IMR-90 (cell line): ENCODE data around the gene AMBRA1. TPM values are rescaled to one million over a fixed set of nuclear protein-coding genes. Genes with fewer than 3 reads are reported as not detected.

ENCODE experiments used
- ATAC-seq: fragments of 200-7000 bp; cut with Tn5 transposase; 2 replicates; pipeline ENCODE4 v1.9.1; 2020; ENCODE audit warnings: low read depth, mild to moderate bottlenecking, moderate library complexity
- BruUV-seq: library from RNA; stranded (reverse); fragments of 400-500 nt; replicated peaks from 2 replicates; lab custom pipeline; 2021; lab: Mats Ljungman, UMichigan
- CTCF ChIA-PET: fragments of 300-600 bp; formaldehyde crosslinking; extraction: SDS; loops from one replicate; lab custom pipeline; 2021; ENCODE audit warnings: antibody characterized with exemption; lab: Yijun Ruan, JAX
- POLR2A ChIA-PET: fragments of 300-600 bp; sonication (Branson Sonifier 250); formaldehyde crosslinking; loops from one replicate; lab custom pipeline; 2022; ENCODE audit warnings: antibody characterized with exemption; ENCODE audit not compliant: unreplicated experiment; lab: Charles Lee
- DNase-seq: peaks from one replicate; pipeline ENCODE4 v3.0.0; 2013
- H2AFZ ChIP-seq: replicated peaks from 2 replicates; pipeline ENCODE3; 2013; ENCODE audit warnings: low read length, mild to moderate bottlenecking; ENCODE audit not compliant: poor library complexity
- H2AK5ac ChIP-seq: 2 replicates; pipeline ENCODE4 v1.6.1; 2013; ENCODE audit warnings: low read depth, low read length, inconsistent platforms
- H2AK9ac ChIP-seq: replicated peaks from 2 replicates; pipeline ENCODE3; 2013; ENCODE audit warnings: mild to moderate bottlenecking, low read depth, low read length, moderate library complexity; ENCODE audit not compliant: poor library complexity
- H2BK120ac ChIP-seq: 2 replicates; pipeline ENCODE4 v1.6.1; 2013; ENCODE audit warnings: low read depth, low read length, inconsistent platforms
- H2BK15ac ChIP-seq: 3 replicates; pipeline ENCODE4 v1.6.1; 2013; ENCODE audit warnings: low read depth, low read length, inconsistent platforms
- H2BK20ac ChIP-seq: 2 replicates; pipeline ENCODE4 v1.6.1; 2013; ENCODE audit warnings: low read depth, mild to moderate bottlenecking, inconsistent platforms, low read length, moderate library complexity
- H2BK5ac ChIP-seq: 2 replicates; pipeline ENCODE4 v1.6.1; 2013; ENCODE audit warnings: mild to moderate bottlenecking, low read depth, low read length, inconsistent platforms; ENCODE audit not compliant: poor library complexity, severe bottlenecking
- H3K14ac ChIP-seq: replicated peaks from 2 replicates; pipeline ENCODE4 v1.6.1; 2013; ENCODE audit warnings: low read depth, low read length, inconsistent platforms
- H3K18ac ChIP-seq: 2 replicates; pipeline ENCODE4 v1.6.1; 2013; ENCODE audit warnings: low read depth, low read length, control low read depth
- H3K23ac ChIP-seq: 2 replicates; pipeline ENCODE4 v1.6.1; 2013; ENCODE audit warnings: low read depth, low read length, inconsistent platforms
- H3K27ac ChIP-seq: 2 replicates; pipeline ENCODE4 v1.5.1; 2013; ENCODE audit warnings: mild to moderate bottlenecking, control low read depth, low read length; ENCODE audit not compliant: insufficient read depth
- H3K27me3 ChIP-seq: 2 replicates; pipeline ENCODE4 v1.6.1; 2013; ENCODE audit warnings: low read length; ENCODE audit not compliant: control insufficient read depth, insufficient read depth
- H3K36me3 ChIP-seq: 2 replicates; pipeline ENCODE4 v1.6.1; 2013; ENCODE audit warnings: low read length, mixed read lengths; ENCODE audit not compliant: control insufficient read depth, insufficient read depth
- H3K4ac ChIP-seq: 2 replicates; pipeline ENCODE4 v1.6.1; 2013; ENCODE audit warnings: low read depth, low read length, inconsistent platforms
- H3K4me1 ChIP-seq: 2 replicates; pipeline ENCODE4 v1.6.1; 2013; ENCODE audit warnings: low read length, mixed read lengths; ENCODE audit not compliant: control insufficient read depth, insufficient read depth
- H3K4me2 ChIP-seq: 2 replicates; pipeline ENCODE4 v1.6.1; 2013; ENCODE audit warnings: low read depth, mild to moderate bottlenecking, control low read depth, low read length, moderate library complexity
- H3K4me3 ChIP-seq: 2 replicates; pipeline ENCODE4 v1.5.1; 2013; ENCODE audit warnings: low read depth, mild to moderate bottlenecking, control low read depth, low read length, moderate library complexity; ENCODE audit not compliant: insufficient read depth
- H3K56ac ChIP-seq: 2 replicates; pipeline ENCODE4 v1.6.1; 2013; ENCODE audit warnings: low read length, inconsistent platforms; ENCODE audit not compliant: insufficient read depth; ENCODE audit errors: extremely low read depth
- H3K79me1 ChIP-seq, 2 experiments: 2 replicates each; pipeline ENCODE4 v1.6.1; 2013; ENCODE audit warnings: low read length in 2 of 2, inconsistent platforms in 1 of 2, low read depth in 1 of 2
- H3K9ac ChIP-seq: 2 replicates; pipeline ENCODE4 v1.6.1; 2013; ENCODE audit warnings: low read depth, low read length, control low read depth
- H3K9me1 ChIP-seq: 2 replicates; pipeline ENCODE4 v1.6.1; 2013; ENCODE audit warnings: low read length, inconsistent platforms; ENCODE audit not compliant: insufficient read depth
- H3K9me3 ChIP-seq: 2 replicates; pipeline ENCODE4 v1.6.1; 2013; ENCODE audit warnings: low read length; ENCODE audit not compliant: control insufficient read depth, insufficient read depth
- H4K20me1 ChIP-seq: 2 replicates; pipeline ENCODE4 v1.6.1; 2013; ENCODE audit warnings: low read length, inconsistent platforms; ENCODE audit not compliant: insufficient read depth
- H4K5ac ChIP-seq: 2 replicates; pipeline ENCODE4 v1.6.1; 2013; ENCODE audit warnings: mild to moderate bottlenecking, low read depth, low read length, control low read depth
- H4K8ac ChIP-seq, 2 experiments: 2 replicates each; pipeline ENCODE4 v1.6.1; 2013; ENCODE audit warnings: low read depth in 2 of 2, low read length in 2 of 2, control low read depth in 1 of 2, inconsistent platforms in 1 of 2
- H4K91ac ChIP-seq: 2 replicates; pipeline ENCODE4 v1.6.1; 2013; ENCODE audit warnings: low read depth, low read length, inconsistent platforms; ENCODE audit not compliant: insufficient read depth
- BHLHE40 ChIP-seq: fragments of 150-350 bp; IDR thresholded peaks from 2 replicates; pipeline ENCODE4 v1.6.1; 2016; ENCODE audit warnings: mild to moderate bottlenecking, low read depth, low read length
- CEBPB ChIP-seq: IDR thresholded peaks from 2 replicates; pipeline ENCODE4 v1.6.1; 2012; ENCODE audit warnings: low read depth, low read length, improper control_type of control experiment
- CHD1 ChIP-seq: IDR thresholded peaks from 2 replicates; pipeline ENCODE4 v1.6.1; 2012; ENCODE audit warnings: low read depth, low read length, improper control_type of control experiment
- CTCF ChIP-seq: conservative IDR thresholded peaks from 2 replicates; pipeline ENCODE4 v1.5.1; 2012; ENCODE audit warnings: mild to moderate bottlenecking, low read depth, low read length, improper control_type of control experiment
- ELK1 ChIP-seq: fragments of 150-350 bp; IDR thresholded peaks from 2 replicates; pipeline ENCODE4 v1.6.1; 2016; ENCODE audit warnings: low read depth, mild to moderate bottlenecking, low read length, moderate library complexity, borderline replicate concordance
- FOS ChIP-seq: fragments of 150-350 bp; IDR thresholded peaks from 2 replicates; pipeline ENCODE4 v1.6.1; 2016; ENCODE audit warnings: low read depth, low read length
- MAFK ChIP-seq: IDR thresholded peaks from 2 replicates; pipeline ENCODE4 v1.6.1; 2012; ENCODE audit warnings: low read depth, low read length, improper control_type of control experiment
- MAZ ChIP-seq: IDR thresholded peaks from 2 replicates; pipeline ENCODE4 v1.6.1; 2012; ENCODE audit warnings: low read depth, mild to moderate bottlenecking, low read length, improper control_type of control experiment, moderate library complexity, borderline replicate concordance
- MXI1 ChIP-seq: IDR thresholded peaks from 2 replicates; pipeline ENCODE4 v1.6.1; 2012; ENCODE audit warnings: low read depth, mild to moderate bottlenecking, low read length, moderate library complexity, borderline replicate concordance
- NFE2L2 ChIP-seq: fragments of 150-350 bp; IDR thresholded peaks from 2 replicates; pipeline ENCODE4 v1.6.1; 2016; ENCODE audit warnings: low read depth, mild to moderate bottlenecking, low read length
- POLR2A ChIP-seq: IDR thresholded peaks from 2 replicates; pipeline ENCODE4 v1.6.1; 2012; ENCODE audit warnings: mild to moderate bottlenecking, low read depth, low read length
- RAD21 ChIP-seq: IDR thresholded peaks from 2 replicates; pipeline ENCODE4 v1.6.1; 2012; ENCODE audit warnings: low read length, improper control_type of control experiment
- RCOR1 ChIP-seq: IDR thresholded peaks from 2 replicates; pipeline ENCODE4 v1.6.1; 2012; ENCODE audit warnings: mild to moderate bottlenecking, low read length, improper control_type of control experiment; ENCODE audit not compliant: insufficient replicate concordance
- RFX5 ChIP-seq: IDR thresholded peaks from 2 replicates; pipeline ENCODE4 v1.8.0; 2012; ENCODE audit warnings: low read depth, mild to moderate bottlenecking, low read length, moderate library complexity
- SMC3 ChIP-seq: fragments of 150-350 bp; IDR thresholded peaks from 2 replicates; pipeline ENCODE4 v1.6.1; 2016; ENCODE audit warnings: low read depth, mild to moderate bottlenecking, antibody characterized with exemption, low read length, moderate library complexity
- USF2 ChIP-seq: fragments of 150-350 bp; IDR thresholded peaks from 2 replicates; pipeline ENCODE4 v1.6.1; 2017; ENCODE audit warnings: mild to moderate bottlenecking, antibody characterized with exemption, low read length, low read depth
- WGBS, 2 experiments: methylation state at CpG; one replicate each; pipeline versions ENCODE4 v1.1.5 to v1.1.7; 2013; ENCODE audit warnings: missing lambda C conversion rate in 2 of 2; ENCODE audit not compliant: insufficient read length in 1 of 2; ENCODE audit errors: extremely low coverage in 2 of 2; 5-methylcytosine and 5-hydroxymethylcytosine counted together
- dilution Hi-C: fragments of 300-500 bp; cut with HindIII; formaldehyde crosslinking; loops from one replicate; pipeline ENCODE4 v1.14.3; 2018; ENCODE audit warnings: low sequenced_read_pairs; ENCODE audit not compliant: unreplicated experiment
- in situ Hi-C: fragments of 300-500 bp; cut with MboI; formaldehyde crosslinking; loops from 3 replicates; pipeline ENCODE4 v1.14.3; 2019; ENCODE audit warnings: low sequenced_read_pairs, inconsistent platforms, mixed read lengths
- intact Hi-C: fragments of 100-400 bp; cut with micrococcal nuclease; formaldehyde crosslinking; loops from 2 replicates; pipeline ENCODE4 v1.10.0; 2022
- polyA plus RNA-seq, 3 experiments: library from polyadenylated mRNA; depleted of rRNA; stranded (reverse); fragments of >200 nt; gene quantifications; 2 replicates each; pipeline ENCODE4 v1.2.3, GENCODE V29; 2012; ENCODE audit warnings: low replicate concordance in 1 of 3
- total RNA-seq: library from RNA; depleted of rRNA; stranded (reverse); fragments of >200 nt; gene quantifications from 2 replicates; pipeline ENCODE4 v1.2.3, GENCODE V29; 2012

The AMBRA1 gene
- total and polyA plus RNA-seq, 2 of the 4 experiments (the other 2 are of a cell fraction): 9.4 to 18.3 TPM

- Histone ChIP-seq H4K20me1 (peaks cover 24% of the 10 kb centered on the region), H2BK20ac (no peak overlapping the region), H3K27ac (no peak overlapping the region), H3K27me3 (peaks cover 22% of the 10 kb centered on the region), H3K9me1 (peaks cover 5% of the 10 kb centered on the region; the same call in 1 of the 2 replicates), H3K56ac (no peak overlapping the region), H3K79me1 (no peaks in the 10 kb centered on the region), H3K18ac (no peak overlapping the region), H3K4ac (no peak overlapping the region), H2BK5ac (no peak overlapping the region), H3K9me3 (no peaks in the 10 kb centered on the region), H2BK120ac (no peak overlapping the region), H3K9ac (no peak overlapping the region), H3K4me1 (peaks cover 5% of the 10 kb centered on the region; the same call in 1 of the 2 replicates), H2AFZ (no peak overlapping the region), H4K91ac (no peak overlapping the region), H2AK5ac (no peak overlapping the region), H4K8ac (no peak overlapping the region), H3K4me2 (no peak overlapping the region), H2AK9ac (no peak overlapping the region), H3K14ac (no peak overlapping the region), H3K23ac (no peak overlapping the region), H3K36me3 (peaks cover 13% of the 10 kb centered on the region), H3K4me3 (no peak overlapping the region), H4K5ac (no peak overlapping the region), H2BK15ac (no peak overlapping the region)
- no CpG with 5 or more reads among the region's 4 CpGs for WGBS, 2 experiments
- TF ChIP-seq RFX5: no peak
- TF ChIP-seq NFE2L2: no peak
- no peak for TF ChIP-seq ELK1
- no peak for TF ChIP-seq RAD21
- TF ChIP-seq CTCF: no peak
- TF ChIP-seq FOS: no peak
- TF ChIP-seq RCOR1: no peak
- TF ChIP-seq MAFK: no peak
- no peak for TF ChIP-seq SMC3
- TF ChIP-seq CHD1: no peak
- TF ChIP-seq MXI1: no peak
- TF ChIP-seq POLR2A: no peak
- no peak for TF ChIP-seq BHLHE40
- TF ChIP-seq USF2: no peak
- TF ChIP-seq MAZ: no peak
- TF ChIP-seq CEBPB: no peak
- POLR2A ChIA-PET: no interaction called here
- BruUV-seq: no TSS peak
- CTCF ChIA-PET: interaction anchor here (1.1 kb wide), 1 partner anchor 156 kb away, joined by 3 read pairs; no protein-coding TSS in a partner anchor
- in situ Hi-C loops: no loop called here
- dilution Hi-C loops: no loop called here
- ATAC-seq: no peak
- no peak for DNase-seq
- intact Hi-C loops: no loop called here
Observed at GRCh38 chr11:46393759-46394158, 200.1 kb downstream of the AMBRA1 start.
